IMR-90 (cell line): ENCODE data around the gene MUC5B. TPM values are rescaled to one million over a fixed set of nuclear protein-coding genes. Genes with fewer than 3 reads are reported as not detected.

Source experiments
- ATAC-seq: fragments of 200-7000 bp; cut with Tn5 transposase; 2 replicates; pipeline ENCODE4 v1.9.1; 2020; ENCODE audit warnings: low read depth, mild to moderate bottlenecking, moderate library complexity
- BruUV-seq: library from RNA; stranded (reverse); fragments of 400-500 nt; replicated peaks from 2 replicates; lab custom pipeline; 2021; lab: Mats Ljungman, UMichigan
- CTCF ChIA-PET: fragments of 300-600 bp; formaldehyde crosslinking; extraction: SDS; loops from one replicate; lab custom pipeline; 2021; ENCODE audit warnings: antibody characterized with exemption; lab: Yijun Ruan, JAX
- POLR2A ChIA-PET: fragments of 300-600 bp; sonication (Branson Sonifier 250); formaldehyde crosslinking; loops from one replicate; lab custom pipeline; 2022; ENCODE audit warnings: antibody characterized with exemption; ENCODE audit not compliant: unreplicated experiment; lab: Charles Lee
- DNase-seq: peaks from one replicate; pipeline ENCODE4 v3.0.0; 2013
- H2AFZ ChIP-seq: replicated peaks from 2 replicates; pipeline ENCODE3; 2013; ENCODE audit warnings: low read length, mild to moderate bottlenecking; ENCODE audit not compliant: poor library complexity
- H2AK5ac ChIP-seq: 2 replicates; pipeline ENCODE4 v1.6.1; 2013; ENCODE audit warnings: low read depth, low read length, inconsistent platforms
- H2AK9ac ChIP-seq: replicated peaks from 2 replicates; pipeline ENCODE3; 2013; ENCODE audit warnings: mild to moderate bottlenecking, low read depth, low read length, moderate library complexity; ENCODE audit not compliant: poor library complexity
- H2BK120ac ChIP-seq: 2 replicates; pipeline ENCODE4 v1.6.1; 2013; ENCODE audit warnings: low read depth, low read length, inconsistent platforms
- H2BK15ac ChIP-seq: 3 replicates; pipeline ENCODE4 v1.6.1; 2013; ENCODE audit warnings: low read depth, low read length, inconsistent platforms
- H2BK20ac ChIP-seq: 2 replicates; pipeline ENCODE4 v1.6.1; 2013; ENCODE audit warnings: low read depth, mild to moderate bottlenecking, inconsistent platforms, low read length, moderate library complexity
- H2BK5ac ChIP-seq: 2 replicates; pipeline ENCODE4 v1.6.1; 2013; ENCODE audit warnings: mild to moderate bottlenecking, low read depth, low read length, inconsistent platforms; ENCODE audit not compliant: poor library complexity, severe bottlenecking
- H3K14ac ChIP-seq: replicated peaks from 2 replicates; pipeline ENCODE4 v1.6.1; 2013; ENCODE audit warnings: low read depth, low read length, inconsistent platforms
- H3K18ac ChIP-seq: 2 replicates; pipeline ENCODE4 v1.6.1; 2013; ENCODE audit warnings: low read depth, low read length, control low read depth
- H3K23ac ChIP-seq: 2 replicates; pipeline ENCODE4 v1.6.1; 2013; ENCODE audit warnings: low read depth, low read length, inconsistent platforms
- H3K27ac ChIP-seq: 2 replicates; pipeline ENCODE4 v1.5.1; 2013; ENCODE audit warnings: mild to moderate bottlenecking, control low read depth, low read length; ENCODE audit not compliant: insufficient read depth
- H3K27me3 ChIP-seq: 2 replicates; pipeline ENCODE4 v1.6.1; 2013; ENCODE audit warnings: low read length; ENCODE audit not compliant: control insufficient read depth, insufficient read depth
- H3K36me3 ChIP-seq: 2 replicates; pipeline ENCODE4 v1.6.1; 2013; ENCODE audit warnings: low read length, mixed read lengths; ENCODE audit not compliant: control insufficient read depth, insufficient read depth
- H3K4ac ChIP-seq: 2 replicates; pipeline ENCODE4 v1.6.1; 2013; ENCODE audit warnings: low read depth, low read length, inconsistent platforms
- H3K4me1 ChIP-seq: 2 replicates; pipeline ENCODE4 v1.6.1; 2013; ENCODE audit warnings: low read length, mixed read lengths; ENCODE audit not compliant: control insufficient read depth, insufficient read depth
- H3K4me2 ChIP-seq: 2 replicates; pipeline ENCODE4 v1.6.1; 2013; ENCODE audit warnings: low read depth, mild to moderate bottlenecking, control low read depth, low read length, moderate library complexity
- H3K4me3 ChIP-seq: 2 replicates; pipeline ENCODE4 v1.5.1; 2013; ENCODE audit warnings: low read depth, mild to moderate bottlenecking, control low read depth, low read length, moderate library complexity; ENCODE audit not compliant: insufficient read depth
- H3K56ac ChIP-seq: 2 replicates; pipeline ENCODE4 v1.6.1; 2013; ENCODE audit warnings: low read length, inconsistent platforms; ENCODE audit not compliant: insufficient read depth; ENCODE audit errors: extremely low read depth
- H3K79me1 ChIP-seq, 2 experiments: 2 replicates each; pipeline ENCODE4 v1.6.1; 2013; ENCODE audit warnings: low read length in 2 of 2, inconsistent platforms in 1 of 2, low read depth in 1 of 2
- H3K9ac ChIP-seq: 2 replicates; pipeline ENCODE4 v1.6.1; 2013; ENCODE audit warnings: low read depth, low read length, control low read depth
- H3K9me1 ChIP-seq: 2 replicates; pipeline ENCODE4 v1.6.1; 2013; ENCODE audit warnings: low read length, inconsistent platforms; ENCODE audit not compliant: insufficient read depth
- H3K9me3 ChIP-seq: 2 replicates; pipeline ENCODE4 v1.6.1; 2013; ENCODE audit warnings: low read length; ENCODE audit not compliant: control insufficient read depth, insufficient read depth
- H4K20me1 ChIP-seq: 2 replicates; pipeline ENCODE4 v1.6.1; 2013; ENCODE audit warnings: low read length, inconsistent platforms; ENCODE audit not compliant: insufficient read depth
- H4K5ac ChIP-seq: 2 replicates; pipeline ENCODE4 v1.6.1; 2013; ENCODE audit warnings: mild to moderate bottlenecking, low read depth, low read length, control low read depth
- H4K8ac ChIP-seq, 2 experiments: 2 replicates each; pipeline ENCODE4 v1.6.1; 2013; ENCODE audit warnings: low read depth in 2 of 2, low read length in 2 of 2, control low read depth in 1 of 2, inconsistent platforms in 1 of 2
- H4K91ac ChIP-seq: 2 replicates; pipeline ENCODE4 v1.6.1; 2013; ENCODE audit warnings: low read depth, low read length, inconsistent platforms; ENCODE audit not compliant: insufficient read depth
- CHD1 ChIP-seq: IDR thresholded peaks from 2 replicates; pipeline ENCODE4 v1.6.1; 2012; ENCODE audit warnings: low read depth, low read length, improper control_type of control experiment
- CTCF ChIP-seq: conservative IDR thresholded peaks from 2 replicates; pipeline ENCODE4 v1.5.1; 2012; ENCODE audit warnings: mild to moderate bottlenecking, low read depth, low read length, improper control_type of control experiment
- FOS ChIP-seq: fragments of 150-350 bp; IDR thresholded peaks from 2 replicates; pipeline ENCODE4 v1.6.1; 2016; ENCODE audit warnings: low read depth, low read length
- MAFK ChIP-seq: IDR thresholded peaks from 2 replicates; pipeline ENCODE4 v1.6.1; 2012; ENCODE audit warnings: low read depth, low read length, improper control_type of control experiment
- MAZ ChIP-seq: IDR thresholded peaks from 2 replicates; pipeline ENCODE4 v1.6.1; 2012; ENCODE audit warnings: low read depth, mild to moderate bottlenecking, low read length, improper control_type of control experiment, moderate library complexity, borderline replicate concordance
- NFE2L2 ChIP-seq: fragments of 150-350 bp; IDR thresholded peaks from 2 replicates; pipeline ENCODE4 v1.6.1; 2016; ENCODE audit warnings: low read depth, mild to moderate bottlenecking, low read length
- POLR2A ChIP-seq: IDR thresholded peaks from 2 replicates; pipeline ENCODE4 v1.6.1; 2012; ENCODE audit warnings: mild to moderate bottlenecking, low read depth, low read length
- RAD21 ChIP-seq: IDR thresholded peaks from 2 replicates; pipeline ENCODE4 v1.6.1; 2012; ENCODE audit warnings: low read length, improper control_type of control experiment
- RFX5 ChIP-seq: IDR thresholded peaks from 2 replicates; pipeline ENCODE4 v1.8.0; 2012; ENCODE audit warnings: low read depth, mild to moderate bottlenecking, low read length, moderate library complexity
- SMC3 ChIP-seq: fragments of 150-350 bp; IDR thresholded peaks from 2 replicates; pipeline ENCODE4 v1.6.1; 2016; ENCODE audit warnings: low read depth, mild to moderate bottlenecking, antibody characterized with exemption, low read length, moderate library complexity
- USF2 ChIP-seq: fragments of 150-350 bp; IDR thresholded peaks from 2 replicates; pipeline ENCODE4 v1.6.1; 2017; ENCODE audit warnings: mild to moderate bottlenecking, antibody characterized with exemption, low read length, low read depth
- WGBS, 2 experiments: methylation state at CpG; one replicate each; pipeline versions ENCODE4 v1.1.5 to v1.1.7; 2013; ENCODE audit warnings: missing lambda C conversion rate in 2 of 2; ENCODE audit not compliant: insufficient read length in 1 of 2; ENCODE audit errors: extremely low coverage in 2 of 2; 5-methylcytosine and 5-hydroxymethylcytosine counted together
- dilution Hi-C: fragments of 300-500 bp; cut with HindIII; formaldehyde crosslinking; loops from one replicate; pipeline ENCODE4 v1.14.3; 2018; ENCODE audit warnings: low sequenced_read_pairs; ENCODE audit not compliant: unreplicated experiment
- in situ Hi-C: fragments of 300-500 bp; cut with MboI; formaldehyde crosslinking; loops from 3 replicates; pipeline ENCODE4 v1.14.3; 2019; ENCODE audit warnings: low sequenced_read_pairs, inconsistent platforms, mixed read lengths
- intact Hi-C: fragments of 100-400 bp; cut with micrococcal nuclease; formaldehyde crosslinking; loops from 2 replicates; pipeline ENCODE4 v1.10.0; 2022
- polyA plus RNA-seq, 3 experiments: library from polyadenylated mRNA; depleted of rRNA; stranded (reverse); fragments of >200 nt; gene quantifications; 2 replicates each; pipeline ENCODE4 v1.2.3, GENCODE V29; 2012; ENCODE audit warnings: low replicate concordance in 1 of 3
- total RNA-seq: library from RNA; depleted of rRNA; stranded (reverse); fragments of >200 nt; gene quantifications from 2 replicates; pipeline ENCODE4 v1.2.3, GENCODE V29; 2012
- TF ChIP-seq, protein P1 (sequence below): fragments of 150-350 bp; IDR thresholded peaks from 2 replicates; pipeline ENCODE4 v1.6.1; 2016; ENCODE audit warnings: low read depth, mild to moderate bottlenecking, low read length, moderate library complexity, borderline replicate concordance

MUC5B gene
- total and polyA plus RNA-seq, 2 of the 4 experiments (the other 2 are of a cell fraction), result not detected

DNA sequence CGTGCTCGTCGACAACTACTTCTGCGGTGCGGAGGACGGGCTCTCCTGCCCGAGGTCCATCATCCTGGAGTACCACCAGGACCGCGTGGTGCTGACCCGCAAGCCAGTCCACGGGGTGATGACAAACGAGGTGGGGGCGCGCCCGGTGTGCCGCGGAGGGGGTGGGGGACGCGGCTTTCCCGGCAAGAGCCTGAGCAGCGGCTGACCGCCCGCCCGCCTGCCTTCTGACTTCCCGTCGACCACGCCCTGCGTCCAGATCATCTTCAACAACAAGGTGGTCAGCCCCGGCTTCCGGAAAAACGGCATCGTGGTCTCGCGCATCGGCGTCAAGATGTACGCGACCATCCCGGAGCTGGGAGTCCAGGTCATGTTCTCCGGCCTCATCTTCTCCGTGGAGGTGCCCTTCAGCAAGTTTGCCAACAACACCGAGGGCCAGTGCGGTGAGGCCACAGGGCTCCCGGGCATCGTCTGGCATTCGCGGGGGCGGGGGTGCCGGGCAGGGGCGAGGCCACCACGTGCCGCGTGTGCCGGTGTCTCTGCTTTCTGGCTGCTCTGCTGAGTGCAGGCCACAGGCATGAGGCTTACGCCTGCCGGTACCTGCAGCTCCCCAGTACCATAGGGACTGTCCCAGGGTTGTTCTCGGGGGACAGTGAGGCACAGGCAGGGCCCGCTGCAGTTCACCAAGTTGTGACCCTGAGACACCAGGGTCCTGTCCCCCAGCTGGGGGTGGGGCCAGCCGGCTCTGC is 28.5 kb upstream of the MUC5B start:
- H3K36me3 ChIP-seq, result no peaks in the 10 kb centered on the region

More for the DNA sequence above, 28.5 kb upstream of the MUC5B start:
- no peak overlapping the region for H3K23ac ChIP-seq
- no peak overlapping the region for H4K91ac ChIP-seq
- no peak overlapping the region for H3K56ac ChIP-seq
- H3K9me1 ChIP-seq, result no peaks in the 10 kb centered on the region
- no peaks in the 10 kb centered on the region for H3K4me1 ChIP-seq
- no peaks in the 10 kb centered on the region for H4K20me1 ChIP-seq
- no peak overlapping the region for H2AK5ac ChIP-seq
- no peaks in the 10 kb centered on the region for H3K79me1 ChIP-seq
- H3K9me3 ChIP-seq, result peaks cover 10% of the 10 kb centered on the region; the same call in 1 of the 2 replicates
- ChIA-PET POLR2A (no interaction called here), CTCF (no interaction called here)
- BruUV-seq, result no TSS peak
- dilution Hi-C loops (no loop called here), intact Hi-C loops (no loop called here), in situ Hi-C loops (no loop called here)
- 92% methylated on average over 46 of the region's 59 CpGs; no CpG with 5 or more reads in 1 of the 2 experiments for WGBS, 2 experiments
- no peaks in the 10 kb centered on the region; the same call in 1 of the 2 replicates for H3K27me3 ChIP-seq
- no peak overlapping the region for H3K14ac ChIP-seq
- no peak overlapping the region for H4K5ac ChIP-seq
- H3K4ac ChIP-seq, result no peak overlapping the region
- peak overlapping the region; percentile 58 for H2AFZ ChIP-seq
- H2AK9ac ChIP-seq, result no peak overlapping the region
- no peak overlapping the region for H3K9ac ChIP-seq
- TF ChIP-seq USF2 (no peak), MAFK (no peak), CTCF (no peak), RFX5 (no peak), RAD21 (no peak), CHD1 (no peak), FOS (no peak), SMC3 (no peak), NFE2L2 (no peak), MAZ (no peak), POLR2A (no peak)
- TF ChIP-seq, protein P1, sequence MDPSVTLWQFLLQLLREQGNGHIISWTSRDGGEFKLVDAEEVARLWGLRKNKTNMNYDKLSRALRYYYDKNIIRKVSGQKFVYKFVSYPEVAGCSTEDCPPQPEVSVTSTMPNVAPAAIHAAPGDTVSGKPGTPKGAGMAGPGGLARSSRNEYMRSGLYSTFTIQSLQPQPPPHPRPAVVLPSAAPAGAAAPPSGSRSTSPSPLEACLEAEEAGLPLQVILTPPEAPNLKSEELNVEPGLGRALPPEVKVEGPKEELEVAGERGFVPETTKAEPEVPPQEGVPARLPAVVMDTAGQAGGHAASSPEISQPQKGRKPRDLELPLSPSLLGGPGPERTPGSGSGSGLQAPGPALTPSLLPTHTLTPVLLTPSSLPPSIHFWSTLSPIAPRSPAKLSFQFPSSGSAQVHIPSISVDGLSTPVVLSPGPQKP, result no peak
- H2BK5ac ChIP-seq, result no peak overlapping the region
- ATAC-seq (no peak), DNase-seq (no peak)
- no peak overlapping the region for H2BK15ac ChIP-seq
- H2BK120ac ChIP-seq, result no peak overlapping the region
- no peak overlapping the region for H3K18ac ChIP-seq
- no peak overlapping the region for H4K8ac ChIP-seq
- H2BK20ac ChIP-seq, result no peak overlapping the region
- H3K4me3 ChIP-seq, result no peak overlapping the region
- H3K4me2 ChIP-seq, result no peak overlapping the region
- no peak overlapping the region for H3K27ac ChIP-seq
